ENCODE measurements around the gene RPL18. TPM values are rescaled to one million over a fixed set of nuclear protein-coding genes. Genes with fewer than 3 reads are reported as not detected.

The RPL18 gene
- total and polyA plus RNA-seq, 9 of the 15 experiments (the other 6 are each of a cell fraction or from before 2014, with no cell fraction given) = 312 to 2,635 (median 1,653) TPM

DNA sequence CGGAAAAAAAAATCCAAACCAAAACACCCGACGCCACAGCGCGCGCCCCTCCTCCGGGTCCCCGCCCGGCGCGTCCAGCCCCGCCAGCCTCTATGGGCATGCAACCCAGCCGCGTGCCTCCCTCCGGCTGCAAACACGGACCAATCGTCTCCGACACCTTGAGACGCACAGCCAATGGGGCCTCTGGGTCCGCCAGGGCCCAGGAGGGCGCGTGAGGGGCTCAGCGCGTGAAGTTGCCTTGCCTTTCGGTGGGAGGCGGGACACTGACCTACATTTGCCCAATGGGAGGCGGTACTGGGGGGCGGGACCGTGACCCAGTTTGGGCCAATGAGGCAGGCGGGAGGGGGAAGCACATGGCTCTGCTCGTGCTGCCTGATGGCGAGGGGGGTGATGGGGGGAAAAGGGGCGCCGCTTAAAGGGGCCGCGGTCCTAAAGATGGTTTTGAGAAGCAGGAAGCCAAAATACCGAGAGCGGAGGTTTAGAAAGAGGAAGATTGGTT is 18.5 kb upstream of the RPL18 start (continued):
- peak; percentile 38; the same call in 1 of the 2 replicates for TF ChIP-seq ZNF217 (CRISPR knock-in tag; IDR thresholded peaks at IDR 0.05)
- peak; percentile 85 for TF ChIP-seq FOXM1 (IDR thresholded peaks at IDR 0.05; ENCODE audit: low read depth)
- TF ChIP-seq FOXM1 (CRISPR knock-in tag; IDR thresholded peaks at IDR 0.05; ENCODE audit: low read depth) = peak; percentile 82
- no peak for TF ChIP-seq ZC3H8 (IDR thresholded peaks at IDR 0.05)
- TF ChIP-seq, protein P1, sequence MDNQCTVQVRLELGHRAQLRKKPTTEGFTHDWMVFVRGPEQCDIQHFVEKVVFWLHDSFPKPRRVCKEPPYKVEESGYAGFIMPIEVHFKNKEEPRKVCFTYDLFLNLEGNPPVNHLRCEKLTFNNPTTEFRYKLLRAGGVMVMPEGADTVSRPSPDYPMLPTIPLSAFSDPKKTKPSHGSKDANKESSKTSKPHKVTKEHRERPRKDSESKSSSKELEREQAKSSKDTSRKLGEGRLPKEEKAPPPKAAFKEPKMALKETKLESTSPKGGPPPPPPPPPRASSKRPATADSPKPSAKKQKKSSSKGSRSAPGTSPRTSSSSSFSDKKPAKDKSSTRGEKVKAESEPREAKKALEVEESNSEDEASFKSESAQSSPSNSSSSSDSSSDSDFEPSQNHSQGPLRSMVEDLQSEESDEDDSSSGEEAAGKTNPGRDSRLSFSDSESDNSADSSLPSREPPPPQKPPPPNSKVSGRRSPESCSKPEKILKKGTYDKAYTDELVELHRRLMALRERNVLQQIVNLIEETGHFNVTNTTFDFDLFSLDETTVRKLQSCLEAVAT (IDR thresholded peaks at IDR 0.05) = 0 out of 4 replicates have a peak, but pooled peaks of 1 of the 2 experiments have one; percentile 18
- TF ChIP-seq, protein P2, sequence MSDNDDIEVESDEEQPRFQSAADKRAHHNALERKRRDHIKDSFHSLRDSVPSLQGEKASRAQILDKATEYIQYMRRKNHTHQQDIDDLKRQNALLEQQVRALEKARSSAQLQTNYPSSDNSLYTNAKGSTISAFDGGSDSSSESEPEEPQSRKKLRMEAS (CRISPR knock-in tag; IDR thresholded peaks at IDR 0.05) = peak; percentile 100
- TF ChIP-seq PRMT5 (CRISPR knock-in tag; IDR thresholded peaks at IDR 0.05) = no peak
- 0 out of 2 replicates have a peak, but pooled peaks have one; percentile 26 for TF ChIP-seq MEF2D (tag; conservative IDR thresholded peaks at IDR 0.05; ENCODE audit: low read depth)
- no peak for TF ChIP-seq EGR1 (conservative IDR thresholded peaks at IDR 0.05)
- TF ChIP-seq ARNT (IDR thresholded peaks at IDR 0.05) = peak in 1 of 2 experiments; percentile 81; a peak in 1 of 4 replicates
- TF ChIP-seq ZNF778 (CRISPR knock-in tag; IDR thresholded peaks at IDR 0.05) = no peak
- TF ChIP-seq THRAP3 (IDR thresholded peaks at IDR 0.05; ENCODE audit: borderline replicate concordance) = no peak
- peak; percentile 11; the same call in 1 of the 2 replicates for TF ChIP-seq HDAC2 (IDR thresholded peaks at IDR 0.05)
- no peak for TF ChIP-seq BDP1 (IDR thresholded peaks at IDR 0.05; ENCODE audit: insufficient read depth, insufficient read length)
- TF ChIP-seq, protein P3, sequence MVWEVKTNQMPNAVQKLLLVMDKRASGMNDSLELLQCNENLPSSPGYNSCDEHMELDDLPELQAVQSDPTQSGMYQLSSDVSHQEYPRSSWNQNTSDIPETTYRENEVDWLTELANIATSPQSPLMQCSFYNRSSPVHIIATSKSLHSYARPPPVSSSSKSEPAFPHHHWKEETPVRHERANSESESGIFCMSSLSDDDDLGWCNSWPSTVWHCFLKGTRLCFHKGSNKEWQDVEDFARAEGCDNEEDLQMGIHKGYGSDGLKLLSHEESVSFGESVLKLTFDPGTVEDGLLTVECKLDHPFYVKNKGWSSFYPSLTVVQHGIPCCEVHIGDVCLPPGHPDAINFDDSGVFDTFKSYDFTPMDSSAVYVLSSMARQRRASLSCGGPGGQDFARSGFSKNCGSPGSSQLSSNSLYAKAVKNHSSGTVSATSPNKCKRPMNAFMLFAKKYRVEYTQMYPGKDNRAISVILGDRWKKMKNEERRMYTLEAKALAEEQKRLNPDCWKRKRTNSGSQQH (CRISPR knock-in tag; IDR thresholded peaks at IDR 0.05) = no peak
- TF ChIP-seq, protein P4, sequence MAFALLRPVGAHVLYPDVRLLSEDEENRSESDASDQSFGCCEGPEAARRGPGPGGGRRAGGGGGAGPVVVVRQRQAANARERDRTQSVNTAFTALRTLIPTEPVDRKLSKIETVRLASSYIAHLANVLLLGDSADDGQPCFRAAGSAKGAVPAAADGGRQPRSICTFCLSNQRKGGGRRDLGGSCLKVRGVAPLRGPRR (CRISPR knock-in tag; IDR thresholded peaks at IDR 0.05) = no peak
- no peak for TF ChIP-seq ZNF77 (CRISPR knock-in tag; IDR thresholded peaks at IDR 0.05)
- TF ChIP-seq, protein P5, sequence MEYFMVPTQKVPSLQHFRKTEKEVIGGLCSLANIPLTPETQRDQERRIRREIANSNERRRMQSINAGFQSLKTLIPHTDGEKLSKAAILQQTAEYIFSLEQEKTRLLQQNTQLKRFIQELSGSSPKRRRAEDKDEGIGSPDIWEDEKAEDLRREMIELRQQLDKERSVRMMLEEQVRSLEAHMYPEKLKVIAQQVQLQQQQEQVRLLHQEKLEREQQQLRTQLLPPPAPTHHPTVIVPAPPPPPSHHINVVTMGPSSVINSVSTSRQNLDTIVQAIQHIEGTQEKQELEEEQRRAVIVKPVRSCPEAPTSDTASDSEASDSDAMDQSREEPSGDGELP (CRISPR knock-in tag; IDR thresholded peaks at IDR 0.05; ENCODE audit: borderline replicate concordance) = peak; percentile 84

Data from K562 (cell line).